GM12892 (cell line): ENCODE measurements around the gene TMED5.
A peak's percentile ranks its signal among the peaks of the same experiment; 100 is the strongest.
"Not testable (repeated sequence)": the region's sequence is repeated elsewhere in the genome, so short reads cannot be mapped to it uniquely, and the experiment has no call there.

Source experiments
- DNase-seq: peaks from one replicate; pipeline ENCODE4 v3.0.0; 2011; ENCODE audit not compliant: insufficient read length
- FAIRE-seq: peaks from 2 replicates; lab custom pipeline; 2011; peaks lifted over from hg19 to GRCh38; lab: Jason Lieb, UNC
- POLR2A ChIP-seq: IDR thresholded peaks from 2 replicates; pipeline ENCODE4 v1.6.1; 2011; ENCODE audit warnings: low read depth, low read length, control low read depth
- POLR2AphosphoS5 ChIP-seq: IDR thresholded peaks from 2 replicates; pipeline ENCODE4 v1.6.1; 2011; ENCODE audit warnings: low read depth, low read length, control low read depth
- TAF1 ChIP-seq: IDR thresholded peaks from 2 replicates; pipeline ENCODE4 v1.6.1; 2011; ENCODE audit warnings: low read depth, mild to moderate bottlenecking, control low read depth, low read length, borderline replicate concordance

The TMED5 gene

DNA sequence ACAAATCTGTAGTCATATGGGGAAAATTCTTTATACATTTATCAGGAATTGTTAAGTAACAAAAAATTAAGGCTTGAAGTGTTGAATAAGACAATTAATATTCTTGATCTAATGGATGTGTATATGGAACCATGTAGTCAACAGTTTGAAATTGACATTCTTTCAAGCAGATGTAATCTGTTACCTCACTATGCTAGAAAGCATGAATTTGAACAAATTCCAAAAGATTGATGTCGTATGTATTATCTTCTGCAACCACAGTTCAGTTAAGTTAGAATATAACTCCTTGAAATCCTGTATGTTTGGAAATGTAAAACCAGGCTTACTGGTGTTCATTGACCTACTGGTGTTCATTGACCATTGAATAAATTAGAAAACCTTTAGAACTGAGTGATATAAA, 16.4 kb upstream of the TMED5 start:
- TF ChIP-seq POLR2AphosphoS5 (no peak), POLR2A (no peak), TAF1 (no peak)
- DNase-seq (no peak), FAIRE-seq (no peak)

DNA sequence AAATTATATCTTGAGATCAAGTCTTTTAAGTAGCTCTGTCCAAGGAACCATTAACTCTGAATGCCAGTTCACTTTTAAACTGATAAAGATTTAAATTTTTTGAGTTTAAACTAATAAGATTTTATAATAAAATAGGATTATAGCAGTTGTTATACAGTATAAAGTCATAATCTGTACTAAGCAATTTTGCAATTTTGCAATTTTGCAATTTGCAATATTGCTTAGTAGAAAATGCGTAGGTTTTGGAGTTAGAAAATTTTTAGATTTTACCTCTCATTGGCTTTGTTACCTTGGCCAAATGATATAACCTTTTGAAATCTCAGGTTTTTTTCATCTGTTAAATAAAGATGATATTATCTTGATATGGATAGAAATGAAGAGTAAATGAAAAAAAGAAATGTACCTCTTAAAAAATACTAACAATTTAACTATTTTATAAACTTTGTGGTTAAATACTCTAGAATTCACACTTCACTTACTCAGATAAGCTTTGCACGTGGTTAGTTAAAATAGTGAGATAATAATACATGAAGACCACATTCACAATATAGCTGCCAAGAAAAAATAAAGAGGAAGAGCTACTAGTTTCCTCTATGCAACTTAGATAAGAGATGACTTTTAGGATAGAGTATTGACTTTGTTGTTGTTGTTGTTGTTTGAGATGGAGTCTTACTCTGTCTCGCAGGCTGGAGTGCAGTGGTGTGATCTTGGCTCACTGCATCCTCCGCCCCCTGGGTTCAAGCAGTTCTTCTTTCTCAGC, 14.2 kb upstream of the TMED5 start:
- FAIRE-seq (no peak), DNase-seq (no peak)
- TF ChIP-seq POLR2AphosphoS5 (no peak), TAF1 (no peak), POLR2A (no peak)

DNA sequence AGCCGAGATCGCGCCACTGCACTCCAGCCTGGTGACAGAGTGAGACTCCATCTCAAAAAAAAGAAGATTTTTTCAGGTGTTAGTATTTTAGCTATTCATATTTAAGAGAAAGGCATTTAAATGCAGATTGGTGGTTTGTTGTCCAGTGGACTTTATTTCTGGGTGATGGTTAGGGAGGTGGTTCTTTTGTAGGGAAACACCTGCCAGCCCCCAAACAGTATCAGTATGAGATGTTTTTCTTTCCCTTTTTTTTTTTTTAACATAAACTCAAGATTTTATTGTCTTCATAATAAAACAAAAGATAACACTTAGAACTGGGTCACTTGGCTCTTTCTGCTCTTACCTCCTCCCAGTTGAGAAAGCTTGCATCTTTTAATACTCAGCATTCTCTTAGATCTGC, 10.2 kb upstream of the TMED5 start:
- FAIRE-seq = no peak
- TF ChIP-seq TAF1 = no peak
- no peak for TF ChIP-seq POLR2AphosphoS5
- no peak for TF ChIP-seq POLR2A
- no peak for DNase-seq

DNA sequence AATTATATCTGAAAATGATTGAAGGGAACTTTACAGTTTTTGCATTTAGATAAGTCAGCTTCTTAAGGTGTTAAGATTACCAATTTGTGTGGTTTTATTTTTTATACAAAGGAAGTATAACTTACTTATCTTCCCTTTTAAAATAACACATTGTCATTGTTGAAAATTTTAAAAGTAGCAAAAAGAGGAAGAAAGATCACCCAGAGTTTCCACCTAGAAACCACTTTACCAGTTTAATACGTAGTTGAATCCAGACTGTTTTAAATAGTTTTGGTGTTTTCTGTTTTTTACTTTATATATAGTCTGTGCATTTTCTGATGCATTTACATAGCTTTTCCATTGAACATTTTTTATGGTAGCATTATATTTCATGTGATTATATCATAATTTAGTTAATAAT, 6.5 kb upstream of the TMED5 start:
- DNase-seq (no peak), FAIRE-seq (no peak)

DNA sequence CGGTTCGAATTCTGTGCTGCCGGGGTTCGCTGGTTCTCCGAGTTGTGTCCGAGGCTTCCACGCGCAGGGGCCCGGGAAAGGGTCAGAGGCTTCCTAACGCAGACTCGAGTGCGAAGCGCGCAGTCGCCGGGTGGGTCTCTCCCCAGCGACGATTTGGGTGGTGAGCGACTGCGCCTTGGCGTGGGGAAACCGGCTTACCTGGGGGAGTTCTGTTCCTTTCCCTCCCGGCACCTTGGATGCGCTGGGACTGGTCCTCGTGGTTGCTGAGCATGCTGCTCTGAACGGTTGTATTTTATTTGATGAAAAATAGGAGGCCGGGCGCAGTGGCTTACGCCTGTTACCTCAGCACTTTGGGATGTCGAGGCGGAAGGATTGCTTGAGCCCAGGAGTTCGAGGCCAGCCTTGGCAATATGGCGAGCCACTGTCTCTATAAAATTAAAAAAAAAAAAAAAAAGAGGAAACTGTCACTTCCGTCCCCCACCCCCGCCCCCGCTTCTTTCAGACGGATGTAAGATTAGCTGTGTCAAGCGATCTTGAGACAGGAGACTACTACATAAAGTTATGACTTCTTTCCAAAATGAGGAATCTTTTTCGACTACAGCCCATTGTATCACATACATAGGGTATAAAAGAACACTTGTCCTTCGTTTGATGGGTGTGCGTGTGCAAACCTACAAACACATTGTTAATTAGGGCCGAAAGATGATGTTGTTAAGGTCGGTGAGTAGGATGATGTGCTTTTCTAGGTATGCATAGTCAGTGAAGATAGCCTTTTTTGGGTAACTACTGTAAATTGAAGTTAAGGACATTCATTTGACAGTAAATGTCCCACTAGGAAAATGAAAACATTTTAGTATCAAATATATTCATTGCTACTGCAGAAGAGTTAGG, 755 bp upstream of the TMED5 start, which contains the start of gene CCDC18:
Gene CCDC18, plus strand, starts transcription at position 2 of the 891 bp plus-strand sequence. CDS start 2,638 bp downstream, outside the sequence.
- FAIRE-seq = peak; percentile 70
- peak; percentile 13 for DNase-seq

More for the DNA sequence above, 6.5 kb upstream of the TMED5 start:
- TF ChIP-seq POLR2A (no peak), TAF1 (no peak), POLR2AphosphoS5 (no peak)

DNA sequence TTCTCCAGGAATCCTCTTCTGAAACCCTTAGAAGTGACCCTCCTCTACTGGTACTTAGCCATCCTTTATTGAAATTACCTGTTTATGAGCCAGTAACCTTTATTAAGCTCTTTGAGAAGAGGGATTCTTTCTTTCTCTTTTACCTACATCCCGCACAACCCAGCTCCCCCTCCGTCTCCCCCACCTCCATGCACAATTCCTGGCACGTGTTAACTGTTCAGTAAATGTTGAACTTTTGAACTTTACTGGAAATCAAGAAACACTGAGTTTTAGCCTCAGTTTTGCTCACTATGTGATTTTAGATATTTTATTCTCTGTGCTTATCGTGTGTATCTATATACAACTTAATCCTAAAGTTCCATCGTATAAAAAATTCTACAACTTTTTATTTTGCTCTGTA, 1.8 kb downstream of the TMED5 start:
- TF ChIP-seq POLR2AphosphoS5 = no peak
- TF ChIP-seq TAF1 = no peak
- TF ChIP-seq POLR2A = no peak
- DNase-seq = no peak
- no peak for FAIRE-seq

More for the DNA sequence above, 755 bp upstream of the TMED5 start, which contains the start of gene CCDC18:
- 0 out of 2 replicates have a peak, but pooled peaks have one; percentile 4 for TF ChIP-seq TAF1
- TF ChIP-seq POLR2AphosphoS5 = no peak; the same call in 1 of the 2 replicates

DNA sequence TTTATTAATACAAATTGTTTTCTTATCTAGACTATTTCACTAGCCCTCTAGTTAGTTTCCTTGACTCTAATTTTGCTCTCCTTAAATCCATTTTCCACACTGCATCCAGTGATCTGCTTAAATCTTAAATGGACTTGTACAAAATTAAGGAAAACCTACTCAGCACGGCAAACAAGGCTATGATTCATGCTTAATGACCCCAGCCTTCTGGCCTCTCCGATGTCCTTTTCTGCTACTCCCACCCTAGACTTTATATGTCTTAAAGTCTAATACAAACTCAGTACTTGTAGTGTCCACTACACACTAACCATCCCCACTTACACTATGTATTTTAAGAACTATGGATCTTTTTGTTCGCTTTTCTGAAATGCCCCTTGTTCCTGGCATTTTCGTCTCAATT, 2.2 kb downstream of the TMED5 start:
- no peak for TF ChIP-seq POLR2A
- no peak for TF ChIP-seq TAF1
- no peak for TF ChIP-seq POLR2AphosphoS5
- FAIRE-seq = no peak
- DNase-seq = no peak

DNA sequence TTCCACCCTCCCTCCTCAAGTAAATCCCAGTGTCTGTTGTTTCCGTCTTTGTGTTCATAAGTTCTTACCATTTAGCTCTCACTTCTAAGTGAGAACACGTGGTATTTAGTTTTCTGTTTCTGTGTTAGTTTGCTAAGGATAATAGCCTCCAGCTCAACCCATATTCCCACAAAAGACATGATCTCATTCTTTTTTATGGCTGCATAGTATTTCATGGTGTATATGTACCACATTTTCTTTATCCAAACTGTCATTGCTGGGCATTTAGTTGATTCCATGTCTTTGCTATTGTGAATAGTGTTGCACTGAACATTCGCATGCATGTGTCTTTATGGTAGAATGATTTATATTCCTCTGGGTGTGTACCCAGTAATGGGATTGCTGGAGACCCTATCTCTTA, 5.6 kb downstream of the TMED5 start:
- FAIRE-seq, DNase-seq: not testable (repeated sequence)

DNA sequence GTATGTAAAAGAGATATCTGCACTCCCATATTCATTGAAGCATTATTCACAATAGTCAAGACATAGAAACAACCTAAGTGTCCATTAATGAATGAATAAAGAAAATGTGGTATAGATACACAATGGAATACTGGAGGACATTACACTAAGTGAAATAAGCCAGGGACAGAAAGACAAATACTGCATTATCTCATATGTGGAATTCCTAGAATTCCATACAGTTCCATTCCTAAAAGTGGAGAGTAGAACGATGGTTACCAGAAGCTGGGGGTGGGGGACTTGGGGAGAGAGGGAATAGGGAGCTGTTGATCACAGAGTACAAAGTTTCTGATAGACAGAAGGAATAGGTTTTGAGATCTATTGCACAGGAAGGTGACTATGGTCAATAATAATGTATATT, 7.4 kb downstream of the TMED5 start:
- no peak for FAIRE-seq
- no peak for DNase-seq
- TF ChIP-seq TAF1 (no peak), POLR2AphosphoS5 (no peak), POLR2A (no peak)

DNA sequence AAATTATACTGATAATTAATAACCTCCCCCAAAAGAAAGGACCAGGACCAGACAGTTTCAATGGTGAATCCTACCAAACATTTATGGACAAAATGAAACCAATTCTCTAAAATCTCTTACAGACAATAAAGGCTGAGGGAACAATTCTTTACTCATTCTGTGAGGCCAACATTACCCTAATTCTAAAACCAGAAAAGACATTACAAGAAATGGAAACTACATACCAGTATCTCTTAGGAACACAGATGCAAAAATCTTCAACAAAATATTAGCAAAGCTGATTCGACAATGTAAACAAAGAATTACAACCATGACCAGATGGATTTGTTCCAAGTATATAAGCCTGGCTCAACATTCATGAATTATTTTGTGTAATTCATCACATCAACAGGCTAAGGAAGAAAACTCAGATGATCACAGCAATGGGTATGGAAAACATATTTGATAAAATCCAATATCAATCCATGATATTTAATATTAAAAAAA, 8.6 kb downstream of the TMED5 start:
- DNase-seq (no peak), FAIRE-seq (no peak)

DNA sequence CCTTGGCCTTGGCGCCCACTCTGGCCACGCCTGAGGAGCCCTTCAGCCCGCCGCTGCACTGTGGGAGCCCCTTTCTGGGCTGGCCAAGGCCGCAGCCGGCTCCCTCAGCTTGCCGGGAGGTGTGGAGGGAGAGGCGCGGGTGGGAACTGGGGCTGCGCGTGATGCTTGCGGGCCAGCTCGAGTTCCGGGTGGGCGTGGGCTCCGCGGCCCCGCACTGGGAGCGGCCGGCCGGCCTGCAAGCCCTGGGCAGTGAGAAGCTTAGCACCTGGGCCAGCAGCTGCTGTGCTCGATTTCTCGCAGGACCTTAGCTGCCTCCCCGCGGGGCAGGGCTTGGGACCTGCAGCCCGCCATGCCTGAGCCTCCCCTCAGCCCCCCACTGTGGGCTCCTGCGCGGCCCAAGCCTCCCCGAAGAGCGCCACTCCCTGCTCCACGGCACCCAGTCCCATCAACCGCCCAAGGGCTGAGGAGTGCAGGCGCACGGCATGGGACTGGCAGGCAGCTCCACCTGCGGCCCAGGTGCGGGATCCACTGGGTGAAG, 10.0 kb downstream of the TMED5 start:
- FAIRE-seq, DNase-seq: not testable (repeated sequence)

More for the DNA sequence above, 8.6 kb downstream of the TMED5 start:
- TF ChIP-seq POLR2A (no peak), TAF1 (no peak), POLR2AphosphoS5 (no peak)
